ENCODE data around the gene TNK2.

GRCh38 chr3:195845483-195845882, 62.9 kb downstream of the TNK2 start:
- no peak for TF ChIP-seq POLR2A (IDR thresholded peaks at IDR 0.05)
- no peak for TF ChIP-seq CTCF (IDR thresholded peaks at IDR 0.05)

Data from esophagus squamous epithelium (tissue), 4 donors.